ENCODE data around the gene MYOG. TPM values are rescaled to one million over a fixed set of nuclear protein-coding genes. Genes with fewer than 3 reads are reported as not detected.

MYOG gene
- total and polyA plus RNA-seq, 10 of the 15 experiments (the other 5 are each of a cell fraction or from before 2014, with no cell fraction given): not detected

DNA sequence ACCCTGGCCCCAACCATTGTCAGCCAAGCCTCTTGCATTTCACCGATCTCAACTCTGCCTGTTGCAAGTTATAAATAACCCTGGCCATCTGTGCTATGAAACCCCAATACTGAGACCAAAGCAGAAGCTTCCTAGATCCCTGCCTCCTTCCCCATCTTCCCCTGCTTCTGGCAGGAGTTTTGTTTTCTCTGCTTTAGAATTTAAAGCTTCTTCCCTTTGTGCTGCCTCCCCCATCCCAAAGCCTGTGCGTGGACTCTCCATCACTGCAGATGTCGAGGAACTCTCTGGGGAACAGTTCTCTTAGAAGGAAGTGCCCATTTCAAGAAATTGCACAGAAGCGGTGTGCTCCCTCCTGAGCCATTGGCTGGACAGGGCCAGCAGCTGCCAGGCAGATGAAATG lies 17.4 kb upstream of the MYOG start:
- ChIA-PET SMC1A (ENCODE audit: uncharacterized antibody, unreplicated experiment) (interaction anchor here (0.6 to 0.7 kb wide), 2 partner anchors 60 to 149 kb away, joined by 3 read pairs; no protein-coding TSS in a partner anchor), CTCF (interaction anchor here (1.2 kb wide), 1 partner anchor 164 kb away, joined by 3 read pairs; no protein-coding TSS in a partner anchor), RAD21 (ENCODE audit: unreplicated experiment) (no interaction called here), POLR2A (no interaction called here)
- DNase-seq (ENCODE audit: low read depth, low spot score): no peak
- no peaks in the 10 kb centered on the region for H3K36me3 ChIP-seq (ENCODE audit: control insufficient read depth in 2 of 2, insufficient read depth in 2 of 2, low read length in 1 of 2)
- no peaks in the 10 kb centered on the region for H3K4me1 ChIP-seq (ENCODE audit: control insufficient read depth, insufficient read depth, low read length)
- intact Hi-C loops (cut with micrococcal nuclease; ENCODE audit: unreplicated experiment): no loop called here
- no peaks in the 10 kb centered on the region for H4K20me1 ChIP-seq (ENCODE audit: control insufficient read depth, insufficient read depth)
- no peak overlapping the region for H3K27ac ChIP-seq (ENCODE audit: control insufficient read depth, insufficient read depth)
- no peaks in the 10 kb centered on the region; a peak in 3 of 4 replicates for H3K27me3 ChIP-seq (replicated peaks in 1 of 2; ENCODE audit: control insufficient read depth in 2 of 2, insufficient read depth in 2 of 2, low read length in 1 of 2)
- no peak overlapping the region for H3K4me3 ChIP-seq
- no peaks in the 10 kb centered on the region for H3K9me3 ChIP-seq (replicated peaks; ENCODE audit: control insufficient read depth, insufficient read depth, low read length)
- BruUV-seq (replicated peaks): no TSS peak
- 15% methylated on average over 4 of the region's 4 CpGs for WGBS (ENCODE audit: insufficient coverage, insufficient replicate concordance, low lambda C conversion rate, missing lambda C conversion rate)
- H3K79me2 ChIP-seq (ENCODE audit: control insufficient read depth, insufficient read depth, low read length): no peaks in the 10 kb centered on the region
- in situ Hi-C loops (cut with MboI): no loop called here
- H3K9ac ChIP-seq (ENCODE audit: control insufficient read depth, insufficient read depth, low read length): no peak overlapping the region
- no peak for ATAC-seq
- H2AFZ ChIP-seq (ENCODE audit: control insufficient read depth, low read depth, low read length): no peak overlapping the region
- FAIRE-seq: no peak
- no peak overlapping the region for H3K4me2 ChIP-seq (ENCODE audit: control insufficient read depth, insufficient read depth)
- no peak for TF ChIP-seq ZZZ3 (IDR thresholded peaks at IDR 0.05; ENCODE audit: control insufficient read depth, insufficient read length, low read depth)

DNA sequence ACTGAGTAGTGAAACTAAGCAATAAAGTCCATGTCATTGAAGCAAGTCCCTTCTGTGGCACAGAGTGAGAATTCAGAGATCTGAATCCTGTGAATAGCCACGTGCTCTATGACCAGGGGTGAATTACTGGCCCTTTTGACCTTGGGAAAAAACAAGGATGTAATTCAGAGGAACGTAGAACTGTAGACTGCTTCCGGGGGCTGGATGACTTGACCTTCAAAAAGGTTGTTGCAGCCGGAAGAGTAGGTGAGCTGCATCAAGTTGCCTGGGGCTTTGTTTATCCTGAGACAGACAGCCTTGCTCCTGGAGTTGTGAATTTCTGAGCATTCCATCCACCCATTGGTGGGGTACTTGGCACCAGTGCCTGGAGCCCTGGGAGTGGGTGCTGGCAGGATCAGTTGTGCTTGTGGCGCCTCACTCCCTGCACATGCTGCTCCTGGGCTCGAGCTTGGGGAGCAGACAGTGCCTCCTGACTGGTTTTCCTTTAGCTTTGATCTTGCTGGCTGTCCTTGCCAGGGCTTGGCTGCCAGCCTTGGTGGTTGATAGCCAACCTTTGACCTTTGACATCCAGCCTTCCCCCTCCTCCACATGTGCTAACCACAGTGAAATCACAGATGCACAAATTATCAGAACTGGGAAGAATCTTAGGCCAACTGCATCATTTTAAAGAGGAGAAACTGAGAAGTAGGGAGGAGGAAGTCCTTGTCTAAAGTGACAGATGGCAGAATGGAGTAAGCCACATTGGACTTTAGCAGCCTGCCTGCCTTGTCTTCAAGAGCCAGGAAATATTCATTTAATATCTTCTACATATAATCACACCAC lies 16.2 kb upstream of the MYOG start:
- H3K4me2 ChIP-seq (ENCODE audit: control insufficient read depth, insufficient read depth): no peak overlapping the region
- H3K9ac ChIP-seq (ENCODE audit: control insufficient read depth, insufficient read depth, low read length): no peak overlapping the region
- no peak overlapping the region for H3K4me3 ChIP-seq
- DNase-seq (ENCODE audit: low read depth, low spot score): no peak
- no peaks in the 10 kb centered on the region for H3K9me3 ChIP-seq (replicated peaks; ENCODE audit: control insufficient read depth, insufficient read depth, low read length)
- in situ Hi-C loops (cut with MboI): no loop called here
- CTCF ChIA-PET: interaction anchor here (1.2 kb wide), 1 partner anchor 165 kb away, joined by 3 read pairs; no protein-coding TSS in a partner anchor
- SMC1A ChIA-PET (ENCODE audit: uncharacterized antibody, unreplicated experiment): no interaction called here
- POLR2A ChIA-PET: no interaction called here
- H2AFZ ChIP-seq (ENCODE audit: control insufficient read depth, low read depth, low read length): no peak overlapping the region
- no peak overlapping the region for H3K27ac ChIP-seq (ENCODE audit: control insufficient read depth, insufficient read depth)
- RAD21 ChIA-PET (ENCODE audit: unreplicated experiment): no interaction called here
- WGBS (ENCODE audit: insufficient coverage, insufficient replicate concordance, low lambda C conversion rate, missing lambda C conversion rate): 37% methylated on average over 6 of the region's 6 CpGs
- H4K20me1 ChIP-seq (ENCODE audit: control insufficient read depth, insufficient read depth): no peaks in the 10 kb centered on the region
- no peak for ATAC-seq
- no peaks in the 10 kb centered on the region for H3K4me1 ChIP-seq (ENCODE audit: control insufficient read depth, insufficient read depth, low read length)
- no peaks in the 10 kb centered on the region for H3K36me3 ChIP-seq (ENCODE audit: control insufficient read depth in 2 of 2, insufficient read depth in 2 of 2, low read length in 1 of 2)
- no TSS peak for BruUV-seq (replicated peaks)
- H3K79me2 ChIP-seq (ENCODE audit: control insufficient read depth, insufficient read depth, low read length): no peaks in the 10 kb centered on the region
- TF ChIP-seq TCF7 (IDR thresholded peaks at IDR 0.05; ENCODE audit: borderline replicate concordance) (no peak), ZNF24 (IDR thresholded peaks at IDR 0.05) (no peak), NR2C2 (IDR thresholded peaks at IDR 0.05; ENCODE audit: borderline replicate concordance, control insufficient read depth, insufficient read length, low read depth) (no peak), HCFC1 (IDR thresholded peaks at IDR 0.05; ENCODE audit: low read length) (no peak), SMAD1 (IDR thresholded peaks at IDR 0.05; ENCODE audit: low read depth, partially characterized antibody) (no peak), CHD2 (IDR thresholded peaks at IDR 0.05; ENCODE audit: borderline replicate concordance, low read depth, low read length) (no peak)
- no peak for FAIRE-seq
- intact Hi-C loops (cut with micrococcal nuclease; ENCODE audit: unreplicated experiment): no loop called here
- no peaks in the 10 kb centered on the region; a peak in 2 of 4 replicates for H3K27me3 ChIP-seq (replicated peaks in 1 of 2; ENCODE audit: control insufficient read depth in 2 of 2, insufficient read depth in 2 of 2, low read length in 1 of 2)
